Stimulated activated CD4-positive, alpha-beta T cell treated with anti-CD3 and anti-CD28 coated beads, Interleukin-4, amount 100 ng/mL, for 1 hour (primary cell): ENCODE data around the gene CCL22.
"Not testable (repeated sequence)": the region's sequence is repeated elsewhere in the genome, so short reads cannot be mapped to it uniquely, and the experiment has no call there.

ENCODE experiments used
- DNase-seq: peaks from one replicate; pipeline ENCODE4 v3.0.0-alpha.2; 2020

Gene CCL22, protein sequence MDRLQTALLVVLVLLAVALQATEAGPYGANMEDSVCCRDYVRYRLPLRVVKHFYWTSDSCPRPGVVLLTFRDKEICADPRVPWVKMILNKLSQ

DNA sequence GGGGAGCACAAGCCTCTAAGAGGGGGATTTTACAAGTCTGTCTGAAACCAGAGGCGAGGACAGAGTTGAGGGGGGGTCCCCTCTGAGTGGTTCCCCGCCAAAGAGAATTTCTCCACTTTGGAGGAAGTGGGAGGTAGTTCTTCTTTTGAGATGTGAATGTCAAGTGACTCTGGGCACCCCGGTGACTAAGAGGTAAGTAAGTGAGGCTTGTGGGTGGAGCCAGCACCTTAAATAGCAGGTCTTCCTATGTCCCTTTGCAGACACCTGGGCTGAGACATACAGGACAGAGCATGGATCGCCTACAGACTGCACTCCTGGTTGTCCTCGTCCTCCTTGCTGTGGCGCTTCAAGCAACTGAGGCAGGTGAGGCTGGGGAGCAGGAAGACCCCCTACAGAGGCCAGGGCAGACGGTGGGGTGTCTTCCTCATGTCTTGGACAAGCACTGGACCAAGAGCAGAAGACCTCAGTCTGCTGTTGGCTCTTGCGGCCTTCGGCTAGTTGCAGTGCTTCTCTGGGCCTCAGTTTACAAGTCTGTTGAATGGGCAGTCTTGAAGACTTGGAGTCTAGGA is at the start of gene CCL22:
Gene CCL22, plus strand, starts transcription at position 257 of the 569 bp plus-strand sequence. Its CDS starts 34 bp downstream, at position 291.
- DNase-seq: no peak

DNA sequence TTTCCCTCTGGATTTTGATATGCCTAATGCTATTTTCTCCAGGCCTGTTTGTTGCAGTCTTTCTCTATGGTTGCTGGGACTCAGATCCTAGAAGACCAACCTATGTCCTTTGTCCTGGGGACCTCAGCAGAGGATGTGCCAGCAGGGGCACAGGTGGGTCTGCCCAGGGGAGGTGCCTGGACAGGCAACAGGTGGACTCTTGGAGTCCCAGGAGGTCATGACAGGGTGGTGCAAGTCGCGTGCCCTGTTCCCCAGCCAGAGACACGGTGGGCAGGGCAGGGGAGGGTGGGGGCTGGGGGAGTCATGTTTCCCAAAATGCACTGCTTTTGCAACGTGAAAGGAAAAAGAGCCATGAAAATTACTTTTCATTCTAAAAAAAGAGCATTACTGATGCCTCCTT is 47.8 kb upstream of the CCL22 start:
- DNase-seq: no peak

DNA sequence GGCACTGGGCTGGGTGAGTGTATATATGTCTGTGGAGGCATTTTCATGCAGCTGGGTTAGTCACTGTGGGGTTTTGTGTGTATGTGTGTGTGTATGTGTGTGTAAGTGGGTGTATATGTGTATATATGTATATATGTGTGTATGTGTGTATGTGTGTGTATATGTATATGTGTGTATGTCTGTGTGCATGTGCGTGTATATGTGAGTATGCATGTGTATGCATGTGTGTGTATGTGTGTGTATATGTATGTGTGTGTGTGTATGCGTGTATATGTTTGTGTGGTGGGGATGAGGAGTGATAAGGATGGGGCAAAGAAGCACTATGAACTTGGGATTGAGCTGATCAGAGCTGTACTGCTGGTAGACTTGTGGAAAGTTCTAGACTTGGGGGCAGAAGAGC is 45.1 kb upstream of the CCL22 start:
- no peak for DNase-seq

DNA sequence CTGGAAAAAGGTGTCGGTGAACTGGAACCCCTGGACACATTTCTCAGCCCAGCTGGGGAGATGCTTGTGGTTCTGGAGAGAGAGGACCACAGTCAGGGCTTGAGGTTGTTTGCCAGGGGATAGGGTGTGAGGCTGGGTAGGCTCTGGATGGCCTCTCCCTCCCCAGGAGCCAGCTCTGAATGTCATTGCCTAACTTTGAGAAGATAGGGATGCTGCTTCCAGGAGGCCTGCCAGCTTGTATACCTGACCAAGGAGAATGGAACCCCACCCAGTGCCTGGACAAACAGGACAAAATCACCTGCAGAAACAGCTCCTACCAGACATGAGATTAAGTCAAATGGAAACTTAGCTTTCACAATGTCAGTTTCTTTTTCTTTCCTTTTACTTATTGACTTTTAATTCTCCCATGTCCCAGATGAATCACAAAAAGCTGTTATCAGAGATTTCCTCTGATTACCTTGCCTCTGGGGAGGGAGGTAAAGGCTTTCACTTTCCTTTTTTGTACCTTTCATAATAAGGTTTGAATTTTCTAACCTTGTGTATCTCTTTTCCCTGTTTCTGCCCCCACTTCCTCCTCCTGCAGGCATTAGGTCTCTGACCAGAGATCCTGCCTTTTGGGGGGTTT is 44.3 kb upstream of the CCL22 start:
- no peak for DNase-seq

DNA sequence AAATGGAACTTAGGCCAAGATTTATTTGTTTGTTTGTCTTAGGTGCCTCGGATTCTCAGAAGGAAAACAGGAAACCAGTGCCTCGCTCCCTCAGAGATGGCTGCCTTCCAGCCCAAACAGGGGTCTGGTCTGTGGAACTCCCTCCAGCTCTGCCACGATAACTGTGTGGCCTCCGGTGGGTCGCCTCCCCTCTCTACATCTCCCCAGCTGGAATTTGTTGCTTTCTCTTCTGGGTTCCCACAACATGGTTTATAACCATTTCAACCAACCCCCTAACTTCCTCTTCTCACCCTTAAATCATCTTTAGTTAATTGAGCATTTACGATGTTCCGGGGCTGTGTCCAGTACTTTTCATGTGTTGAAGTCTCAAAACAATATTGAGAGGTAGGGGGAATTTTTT is 43.2 kb upstream of the CCL22 start:
- no peak for DNase-seq

DNA sequence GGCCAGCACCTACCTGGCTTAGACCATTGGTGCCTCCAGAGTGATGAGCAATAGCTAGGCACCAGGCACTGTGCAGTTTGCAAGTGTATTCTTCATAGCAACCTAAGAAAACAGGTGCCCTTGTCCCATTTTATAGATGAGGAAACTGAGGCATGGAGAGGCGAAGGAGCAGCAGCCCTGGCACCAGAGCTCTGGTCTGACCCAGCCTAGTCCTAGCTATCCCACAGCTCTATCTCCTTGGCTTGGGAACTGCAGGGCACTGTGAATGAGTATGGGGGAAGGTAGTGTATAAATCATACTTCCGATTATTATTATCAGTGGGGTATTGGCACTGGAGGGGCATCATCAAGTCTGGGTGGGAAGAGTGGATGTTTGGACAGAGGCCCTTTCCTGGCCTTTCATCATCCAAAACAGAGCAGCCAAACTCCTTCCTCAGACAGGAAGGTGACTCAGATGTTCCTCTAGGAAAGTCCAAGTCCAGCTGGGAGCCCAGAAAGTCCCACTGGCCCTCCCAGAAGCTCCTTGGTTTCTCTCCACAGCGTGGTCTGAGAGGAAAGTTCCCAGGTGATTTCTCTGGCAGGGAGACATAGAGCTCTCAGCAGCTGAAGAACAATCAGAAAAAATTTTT is 42.1 kb upstream of the CCL22 start:
- no peak for DNase-seq

DNA sequence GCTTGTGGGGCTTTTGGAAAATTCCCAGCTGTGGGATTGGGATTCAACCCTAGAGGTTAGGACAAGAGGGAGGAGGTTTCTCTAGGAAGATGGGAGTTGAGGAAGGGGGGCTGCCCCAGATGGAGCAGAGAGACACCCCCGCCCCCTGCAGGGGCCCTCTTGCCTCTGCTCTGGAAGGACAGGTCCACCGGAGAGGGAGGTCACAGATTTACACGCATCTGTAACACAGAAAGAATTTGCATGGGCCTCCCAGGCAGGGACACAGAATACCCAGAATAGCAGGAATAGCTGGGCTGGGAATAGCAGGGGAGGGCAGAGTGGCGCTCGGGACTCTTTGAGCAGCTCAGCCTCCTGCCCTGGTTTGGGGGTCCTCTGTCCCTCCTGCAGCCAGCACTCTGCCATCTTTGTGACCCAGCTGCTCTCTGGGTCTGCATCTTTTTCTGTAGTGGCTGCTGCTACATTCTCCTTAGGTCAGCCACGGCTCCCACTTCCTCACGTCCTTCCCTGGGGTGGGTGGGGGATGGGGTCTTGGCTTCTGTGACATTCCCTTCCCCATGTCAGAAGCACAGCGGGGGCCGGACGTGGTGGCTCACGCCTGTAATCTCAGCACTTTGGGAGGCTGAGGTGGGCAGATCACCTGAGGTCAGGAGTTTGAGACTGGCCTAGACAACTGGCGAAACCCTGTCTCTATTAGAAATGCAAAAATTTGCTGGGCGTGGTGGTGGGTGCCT is 40.2 kb upstream of the CCL22 start:
- no peak for DNase-seq

DNA sequence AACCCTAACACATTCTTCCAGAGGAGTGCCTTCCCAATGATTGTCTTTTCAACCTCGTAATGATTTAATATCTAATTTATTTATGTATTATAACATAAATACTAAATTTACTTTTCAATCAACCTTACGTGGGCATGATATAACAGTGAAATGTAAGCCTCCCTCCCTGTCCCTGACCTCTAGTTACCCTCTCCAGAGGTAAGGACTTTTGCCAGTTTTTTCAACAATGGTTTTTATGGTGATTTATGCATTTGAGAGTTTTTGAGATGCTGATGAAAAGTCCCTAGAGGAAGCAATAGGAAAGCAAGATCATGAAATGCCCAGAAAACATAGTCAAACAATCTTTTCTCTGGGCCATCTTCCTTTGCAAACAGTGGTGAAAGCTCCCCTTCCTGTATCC is 38.9 kb upstream of the CCL22 start:
- DNase-seq: no peak

DNA sequence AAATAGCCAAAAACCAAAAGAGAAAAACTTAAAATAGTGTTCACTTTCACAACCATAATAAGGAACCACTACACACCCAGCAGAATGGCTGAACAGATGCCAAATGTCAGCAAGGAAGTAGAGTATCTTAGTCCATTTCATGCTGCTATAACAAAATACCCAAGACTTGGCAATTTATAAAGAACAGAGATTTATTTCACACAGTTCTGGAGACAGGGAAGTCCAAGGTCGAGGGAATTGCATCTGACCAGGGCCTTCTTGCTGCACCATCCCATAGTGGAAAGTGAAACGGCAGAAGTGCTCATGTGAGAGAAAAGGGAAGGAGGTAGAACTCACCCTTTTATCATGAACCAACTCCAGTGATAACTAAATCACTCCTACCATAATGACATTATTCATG is 33.8 kb upstream of the CCL22 start:
- no peak for DNase-seq

DNA sequence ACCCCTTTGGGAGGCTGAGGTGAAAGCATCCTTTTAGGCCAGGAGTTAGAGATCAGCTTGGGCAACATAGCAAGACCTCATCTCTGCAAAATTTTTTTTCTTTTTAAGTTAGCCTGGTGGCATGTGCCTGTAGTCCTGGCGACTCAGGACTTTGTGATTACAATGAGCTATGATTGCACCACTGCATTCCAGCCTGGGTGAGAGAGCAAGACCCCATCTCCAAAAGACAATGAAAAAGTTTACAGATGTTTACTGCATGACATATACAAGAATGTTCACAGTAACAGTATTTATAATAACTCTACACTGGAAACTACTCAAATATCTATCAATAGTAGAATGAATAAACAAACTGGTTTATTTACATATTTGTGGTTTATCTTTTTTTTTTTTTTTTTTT is 33.1 kb upstream of the CCL22 start:
- DNase-seq: no peak

DNA sequence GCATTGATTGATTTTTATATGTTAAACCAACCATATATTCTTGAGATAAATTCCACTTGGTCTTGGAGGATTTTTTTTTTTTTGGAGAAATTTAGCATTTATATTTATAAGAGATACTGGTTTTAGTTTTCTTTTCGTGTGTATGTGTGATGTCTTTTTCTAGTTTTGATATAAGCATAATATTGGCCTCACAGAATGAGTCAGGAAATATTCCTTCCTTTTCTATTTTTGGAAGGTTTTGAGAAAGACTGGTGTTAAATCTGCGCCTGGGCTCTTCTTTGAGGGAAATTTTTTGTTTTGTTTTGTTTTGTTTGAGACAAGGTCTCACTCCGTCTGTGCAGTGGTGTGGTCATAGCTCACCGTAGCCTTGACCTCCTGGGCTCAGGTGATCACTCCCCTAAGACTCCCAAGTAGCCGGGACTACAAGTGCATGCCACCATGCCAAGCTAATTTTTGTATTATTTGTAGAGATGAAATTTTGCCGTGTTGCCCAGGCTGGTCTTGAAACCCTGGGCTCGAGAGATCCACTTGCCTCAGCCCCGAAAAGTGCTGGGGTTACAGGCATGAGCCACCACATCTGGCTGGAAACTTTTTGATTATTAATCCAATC is 28.8 kb upstream of the CCL22 start:
- no peak for DNase-seq

DNA sequence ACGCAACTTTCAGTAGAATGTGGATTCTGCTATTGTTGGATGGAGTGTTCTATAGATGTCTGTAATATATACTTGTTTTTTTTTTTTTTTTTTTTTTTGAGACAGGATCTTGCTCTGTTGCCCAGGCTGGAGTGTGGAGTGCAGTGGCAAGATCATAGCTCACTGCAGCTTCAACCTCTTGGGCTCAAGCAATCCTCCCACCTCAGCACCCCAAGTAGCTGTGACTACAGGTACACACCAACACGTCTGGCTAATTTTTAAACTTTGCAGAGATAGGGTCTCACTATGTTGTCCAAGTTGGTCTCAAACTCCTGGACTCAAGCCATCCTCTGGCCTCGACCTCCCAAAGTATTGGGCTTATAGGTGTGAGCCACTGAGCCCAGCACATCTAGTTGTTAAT is 27.2 kb upstream of the CCL22 start:
- DNase-seq: no peak

DNA sequence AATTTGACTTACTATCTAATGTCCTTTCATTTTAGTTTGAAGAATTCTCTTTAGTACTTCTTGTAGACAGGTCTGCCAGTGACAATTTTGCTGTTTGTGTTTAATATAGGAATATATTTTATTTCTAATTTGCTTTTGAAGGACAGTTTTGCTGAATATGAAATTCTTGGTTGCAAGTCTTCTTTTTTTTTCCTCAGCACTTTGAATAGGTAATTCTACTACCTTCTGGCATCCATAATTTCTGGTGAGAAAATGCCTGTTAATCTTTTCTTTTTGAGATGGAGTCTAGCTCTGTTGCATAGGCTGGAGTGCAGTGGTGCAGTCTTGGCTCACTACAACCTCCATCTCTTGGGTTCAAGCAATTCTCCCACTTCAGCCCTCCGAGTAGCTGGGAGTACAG is 25.2 kb upstream of the CCL22 start:
- DNase-seq: no peak

DNA sequence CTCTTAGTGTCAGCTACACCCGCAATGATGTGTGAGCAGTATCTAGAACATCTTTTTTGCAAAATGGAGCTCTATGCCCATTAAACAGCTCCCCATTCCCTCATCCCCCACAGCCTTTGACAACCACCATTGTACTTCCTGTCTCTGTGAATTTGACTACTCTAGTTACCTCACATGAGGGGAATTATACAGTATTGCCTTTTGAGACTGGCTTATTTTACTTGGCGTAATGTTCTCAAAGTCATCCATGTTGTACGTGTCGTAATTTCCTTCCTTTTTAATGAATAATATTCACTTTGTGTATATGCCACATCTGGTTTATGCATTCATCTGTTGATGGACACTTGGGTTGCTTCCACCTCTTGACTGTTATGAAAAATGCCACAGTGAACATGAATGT is 23.2 kb upstream of the CCL22 start:
- no peak for DNase-seq

DNA sequence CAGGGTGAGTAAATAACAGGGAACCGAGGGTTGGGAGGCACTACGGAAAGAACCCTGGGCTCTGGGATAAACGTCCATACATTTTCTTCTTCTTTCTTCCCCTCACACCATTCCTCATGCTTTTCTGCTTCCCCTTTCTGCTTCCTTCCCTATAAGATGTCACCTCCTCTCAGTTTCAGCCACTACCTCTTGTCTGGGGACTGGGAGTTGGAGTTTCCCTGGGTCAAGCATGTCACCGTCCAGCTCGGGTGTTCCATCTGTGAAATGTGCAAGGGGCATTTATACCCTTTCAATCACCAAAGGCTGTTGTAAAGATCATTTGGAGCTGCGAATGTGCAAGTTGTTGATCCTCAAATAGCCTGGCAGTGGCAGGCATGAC is 17.5 kb upstream of the CCL22 start:
- DNase-seq: no peak

DNA sequence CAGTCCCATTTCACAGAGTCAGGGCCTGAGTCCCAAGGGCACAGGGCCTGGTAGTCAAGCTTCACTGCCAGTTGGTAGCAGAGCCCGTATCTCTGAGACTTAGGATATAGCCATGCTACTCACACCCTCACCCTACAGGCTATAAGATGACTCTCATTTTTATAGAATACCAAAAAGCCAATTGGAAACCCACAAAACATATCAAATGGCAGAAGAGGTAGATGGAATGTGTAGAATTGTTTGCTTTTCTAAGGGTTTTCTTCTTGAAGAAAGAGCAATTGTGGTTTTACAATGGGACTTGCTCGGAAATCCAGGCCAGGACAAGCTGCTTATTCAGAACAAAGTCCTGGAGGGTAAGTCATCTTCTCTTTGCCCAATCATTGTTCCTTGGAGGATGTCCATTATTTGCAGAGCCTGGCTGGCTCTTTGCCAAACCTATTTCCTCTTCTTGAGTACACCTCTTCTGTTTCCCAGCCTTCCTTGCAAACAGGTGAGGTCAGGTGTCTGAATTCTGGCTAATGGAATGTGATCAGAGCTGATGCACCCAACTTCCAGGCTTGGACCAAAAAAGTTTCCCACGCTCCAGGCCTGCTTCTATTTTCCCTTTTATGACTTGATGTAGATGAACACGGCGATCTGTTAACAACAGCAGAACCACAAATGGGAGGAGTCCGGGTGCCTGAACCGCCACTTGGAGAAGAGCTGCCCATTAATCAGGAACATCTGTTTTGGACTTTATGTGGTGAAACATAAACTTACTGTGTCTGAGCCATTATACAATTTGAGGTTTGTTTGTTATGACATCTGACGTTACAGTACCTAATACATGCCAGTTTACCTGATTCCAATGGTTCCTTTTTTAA is 16.9 kb upstream of the CCL22 start:
- no peak for DNase-seq

DNA sequence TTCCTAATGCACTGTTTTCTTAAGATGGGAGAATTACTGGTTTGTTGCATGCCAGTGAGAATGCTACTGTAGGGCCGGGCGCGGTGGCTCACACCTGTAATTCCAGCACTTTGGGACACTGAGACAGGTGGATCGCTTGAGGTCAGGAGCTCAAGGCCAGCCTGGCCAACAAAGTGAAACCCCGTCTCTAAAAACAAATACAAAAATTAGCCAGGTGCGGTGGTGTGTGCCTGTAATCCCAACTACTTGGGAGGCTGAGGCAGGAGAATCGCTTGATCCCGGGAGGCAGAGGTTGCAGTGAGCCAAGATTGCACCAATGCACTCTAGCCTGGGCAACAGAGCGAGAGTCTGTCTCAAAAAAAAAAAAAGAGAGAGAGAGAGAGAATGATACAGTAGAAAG is 16.0 kb upstream of the CCL22 start:
- DNase-seq: not testable (repeated sequence)

DNA sequence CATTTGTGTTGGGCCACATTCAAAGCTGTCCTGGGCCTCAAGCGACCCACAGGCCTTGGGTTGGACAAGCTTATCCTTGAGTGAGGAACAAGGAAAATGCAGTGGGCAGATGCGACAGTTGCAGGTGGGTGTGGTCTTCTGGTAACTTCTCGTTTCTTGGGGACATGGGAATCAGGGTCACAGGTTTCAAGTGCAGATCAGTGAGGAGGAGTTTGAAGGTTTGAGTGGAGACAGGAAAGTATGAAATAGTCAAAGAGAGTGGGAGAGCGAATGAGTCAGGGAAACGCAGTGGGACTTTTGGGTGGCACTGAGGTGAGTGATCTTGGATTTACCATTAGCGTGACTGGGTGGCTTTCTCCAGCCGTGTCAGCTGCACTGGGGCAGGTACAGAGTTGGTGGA is 15.4 kb upstream of the CCL22 start:
- DNase-seq: no peak

DNA sequence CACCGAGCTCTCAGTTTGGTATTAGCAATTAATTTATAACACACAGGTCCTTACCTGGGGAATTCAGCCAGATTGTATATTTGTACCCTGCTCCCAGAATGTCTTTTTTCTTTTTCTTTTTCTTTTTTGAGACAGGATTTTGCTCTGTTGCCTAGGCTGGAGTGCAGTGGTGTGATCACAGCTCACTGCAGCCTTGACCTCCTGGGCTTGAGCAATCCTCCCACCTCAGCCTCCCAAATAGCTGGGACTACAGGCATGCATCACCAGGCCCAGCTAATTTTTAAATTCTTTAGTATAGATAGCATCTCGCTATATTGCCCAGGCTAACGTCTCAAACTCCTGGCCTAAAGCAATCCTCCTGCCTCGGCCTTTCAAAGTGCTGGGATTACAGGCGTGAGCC is 14.5 kb upstream of the CCL22 start:
- DNase-seq: not testable (repeated sequence)

DNA sequence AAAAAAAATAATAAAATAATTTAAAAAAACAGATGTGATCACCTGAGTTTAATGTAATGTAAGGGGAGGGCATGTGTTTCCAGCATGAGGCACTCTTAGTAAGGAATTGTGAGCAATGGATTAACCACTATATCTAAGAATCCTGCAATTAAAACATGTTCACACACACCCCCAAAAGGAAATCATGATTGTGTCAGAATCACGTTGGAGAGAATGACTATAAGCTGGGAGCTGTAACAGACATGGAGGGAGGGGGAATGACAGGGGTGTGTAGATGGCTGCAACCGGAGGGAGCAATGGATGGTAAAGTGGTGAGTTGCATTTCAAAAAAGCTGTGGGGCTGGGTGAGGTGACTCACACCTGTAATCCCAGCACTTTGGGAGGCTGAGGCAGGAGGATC is 13.6 kb upstream of the CCL22 start:
- no peak for DNase-seq

DNA sequence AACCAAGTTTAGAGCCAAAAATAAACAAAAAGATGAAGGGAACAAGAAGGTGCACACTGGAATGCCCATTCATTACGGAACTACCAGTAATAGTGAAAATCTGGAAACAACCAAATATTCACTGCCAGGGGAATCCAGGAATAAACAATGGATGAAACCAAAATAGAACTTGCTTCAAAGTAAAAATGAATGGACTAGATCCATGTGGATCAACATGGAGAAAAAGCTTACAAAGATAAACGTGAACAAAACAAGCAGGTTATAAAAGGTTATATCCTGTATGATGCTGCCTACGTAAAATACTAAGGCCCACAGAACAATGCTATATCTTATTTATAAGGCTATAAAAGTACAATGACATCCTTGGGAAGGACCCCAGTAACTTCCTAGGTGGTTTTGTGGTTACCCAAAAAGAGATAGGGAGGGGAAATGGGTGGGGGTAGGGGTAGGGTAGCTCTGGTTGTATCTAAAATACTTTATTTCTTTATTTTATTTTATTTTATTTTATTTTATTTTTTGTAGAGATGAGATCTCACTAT is 12.8 kb upstream of the CCL22 start:
- DNase-seq: no peak

DNA sequence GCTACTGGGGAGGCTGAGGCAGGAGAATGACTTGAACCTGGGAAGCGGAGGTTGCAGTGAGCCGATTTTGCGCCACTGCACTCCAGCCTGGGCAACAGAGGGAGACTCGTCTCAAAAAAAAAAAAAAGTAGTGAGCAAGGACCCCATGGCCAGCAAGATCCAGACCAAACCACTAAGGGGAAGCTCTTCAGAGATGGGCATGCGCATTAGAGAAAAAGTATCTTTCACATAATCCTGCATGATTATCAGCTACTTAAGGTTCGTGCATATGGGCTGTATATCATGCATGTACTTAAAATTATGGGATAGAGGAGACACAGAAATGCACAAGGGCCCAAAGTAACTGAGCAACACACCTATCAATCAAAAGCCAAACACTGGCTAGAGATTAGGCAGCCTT is 10.7 kb upstream of the CCL22 start:
- no peak for DNase-seq
